NB4 (cell line): ENCODE measurements around the gene DGKG.

ENCODE experiments used
- POLR2A ChIP-seq: IDR thresholded peaks from 2 replicates; pipeline ENCODE4 v1.6.1; 2011; ENCODE audit warnings: mild to moderate bottlenecking; ENCODE audit not compliant: insufficient read length; ENCODE audit errors: extremely low read depth
- TF ChIP-seq, protein P1 (sequence below): IDR thresholded peaks from one replicate; pipeline ENCODE4 v1.5.1; 2012; ENCODE audit warnings: low read depth, low read length

DNA sequence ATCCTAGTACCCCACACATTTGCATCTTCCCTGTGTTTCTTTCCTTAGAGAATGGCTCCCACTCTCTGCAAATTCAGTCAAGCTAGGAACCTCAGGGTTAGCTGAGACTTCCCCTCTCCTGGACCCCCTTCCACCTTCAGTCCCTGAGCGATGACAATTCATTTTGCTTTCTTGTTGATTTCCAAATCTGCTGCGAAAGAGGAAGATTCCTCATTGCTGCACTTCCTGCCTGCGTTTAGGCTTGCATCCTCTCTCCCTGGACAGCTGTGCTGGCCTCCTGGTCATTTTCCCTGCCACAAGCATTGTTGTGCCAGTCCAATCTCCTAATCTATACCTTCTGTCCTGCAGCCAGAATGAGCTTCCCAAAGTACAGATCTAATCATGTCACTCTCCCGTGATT, 12.3 kb upstream of the DGKG start:
- TF ChIP-seq, protein P1, sequence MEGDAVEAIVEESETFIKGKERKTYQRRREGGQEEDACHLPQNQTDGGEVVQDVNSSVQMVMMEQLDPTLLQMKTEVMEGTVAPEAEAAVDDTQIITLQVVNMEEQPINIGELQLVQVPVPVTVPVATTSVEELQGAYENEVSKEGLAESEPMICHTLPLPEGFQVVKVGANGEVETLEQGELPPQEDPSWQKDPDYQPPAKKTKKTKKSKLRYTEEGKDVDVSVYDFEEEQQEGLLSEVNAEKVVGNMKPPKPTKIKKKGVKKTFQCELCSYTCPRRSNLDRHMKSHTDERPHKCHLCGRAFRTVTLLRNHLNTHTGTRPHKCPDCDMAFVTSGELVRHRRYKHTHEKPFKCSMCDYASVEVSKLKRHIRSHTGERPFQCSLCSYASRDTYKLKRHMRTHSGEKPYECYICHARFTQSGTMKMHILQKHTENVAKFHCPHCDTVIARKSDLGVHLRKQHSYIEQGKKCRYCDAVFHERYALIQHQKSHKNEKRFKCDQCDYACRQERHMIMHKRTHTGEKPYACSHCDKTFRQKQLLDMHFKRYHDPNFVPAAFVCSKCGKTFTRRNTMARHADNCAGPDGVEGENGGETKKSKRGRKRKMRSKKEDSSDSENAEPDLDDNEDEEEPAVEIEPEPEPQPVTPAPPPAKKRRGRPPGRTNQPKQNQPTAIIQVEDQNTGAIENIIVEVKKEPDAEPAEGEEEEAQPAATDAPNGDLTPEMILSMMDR: no peak
- TF ChIP-seq POLR2A: no peak
